Keratinocyte (primary cell): ENCODE measurements around the gene GNAS-AS1. TPM values are rescaled to one million over a fixed set of nuclear protein-coding genes. Genes with fewer than 3 reads are reported as not detected.
A peak's percentile ranks its signal among the peaks of the same experiment; 100 is the strongest.

ENCODE experiments used
- DNase-seq: peaks from one replicate; pipeline ENCODE4 v3.0.0-alpha.2; 2011; ENCODE audit warnings: low read depth, missing footprints, low spot score
- FAIRE-seq: peaks from 2 replicates; lab custom pipeline; 2011; peaks lifted over from hg19 to GRCh38; lab: Jason Lieb, UNC
- H2AFZ ChIP-seq: 2 replicates; pipeline ENCODE4 v1.6.0; 2012; ENCODE audit warnings: low read length, control low read depth, inconsistent platforms; ENCODE audit not compliant: control insufficient read depth
- H3K27ac ChIP-seq: 2 replicates; pipeline ENCODE4 v1.5.1; 2011; ENCODE audit warnings: low read length; ENCODE audit not compliant: control insufficient read depth, insufficient read depth
- H3K27me3 ChIP-seq: 3 replicates; pipeline ENCODE4 v1.6.0; 2011; ENCODE audit warnings: low read length; ENCODE audit not compliant: control insufficient read depth, insufficient read depth; ENCODE audit errors: extremely low read depth
- H3K36me3 ChIP-seq, 2 experiments: 2 replicates in 1 of 2; 3 replicates in 1 of 2; pipeline ENCODE4 v1.5.1; 2011; ENCODE audit warnings: low read length in 2 of 2, mild to moderate bottlenecking in 1 of 2; ENCODE audit not compliant: control insufficient read depth in 2 of 2, insufficient read depth in 2 of 2; ENCODE audit errors: extremely low read depth in 1 of 2
- H3K4me1 ChIP-seq: 3 replicates; pipeline ENCODE4 v1.5.1; 2011; ENCODE audit warnings: low read length; ENCODE audit not compliant: control insufficient read depth, insufficient read depth; ENCODE audit errors: extremely low read depth
- H3K4me2 ChIP-seq: 3 replicates; pipeline ENCODE4 v1.6.0; 2011; ENCODE audit warnings: low read depth, low read length; ENCODE audit not compliant: control insufficient read depth, insufficient read depth; ENCODE audit errors: extremely low read depth
- H3K4me3 ChIP-seq, 3 experiments: fragments of 200-600 bp in 1 of 3; sonication (generic) in 1 of 3; 2 replicates in 2 of 3; 3 replicates in 1 of 3; pipeline ENCODE4 v1.5.1; 2011 to 2016; ENCODE audit warnings: low read length in 3 of 3, mild to moderate bottlenecking in 3 of 3, control low read depth in 2 of 3, inconsistent platforms in 1 of 3, low read depth in 1 of 3, mixed read lengths in 1 of 3, mixed run types in 1 of 3, moderate library complexity in 1 of 3; ENCODE audit not compliant: control insufficient read depth in 2 of 3, insufficient read depth in 2 of 3; ENCODE audit errors: extremely low read depth in 1 of 3
- H3K79me2 ChIP-seq: 2 replicates; pipeline ENCODE4 v1.6.0; 2012; ENCODE audit warnings: low read length; ENCODE audit not compliant: control insufficient read depth, insufficient read depth
- H3K9ac ChIP-seq: 3 replicates; pipeline ENCODE4 v1.6.0; 2011; ENCODE audit warnings: low read length; ENCODE audit not compliant: control insufficient read depth, insufficient read depth; ENCODE audit errors: extremely low read depth
- H3K9me1 ChIP-seq: 3 replicates; pipeline ENCODE4 v1.6.0; 2011; ENCODE audit warnings: low read length; ENCODE audit not compliant: control insufficient read depth, insufficient read depth; ENCODE audit errors: extremely low read depth
- H3K9me3 ChIP-seq: 2 replicates; pipeline ENCODE4 v1.5.1; 2012; ENCODE audit warnings: low read depth, low read length; ENCODE audit not compliant: control insufficient read depth
- H4K20me1 ChIP-seq: 3 replicates; pipeline ENCODE4 v1.6.0; 2011; ENCODE audit warnings: low read length; ENCODE audit not compliant: control insufficient read depth, insufficient read depth; ENCODE audit errors: extremely low read depth
- EZH2 ChIP-seq: IDR thresholded peaks from one replicate; pipeline ENCODE4 v1.6.1; 2012; ENCODE audit warnings: inconsistent platforms, mild to moderate bottlenecking, low read length, moderate library complexity
- dilution Hi-C: fragments of 300-500 bp; cut with MboI; formaldehyde crosslinking; loops from one replicate; pipeline ENCODE4 v1.7.0; 2020; ENCODE audit warnings: low sequenced_read_pairs; ENCODE audit not compliant: extremely low pct_ligation_motif_present
- polyA plus RNA-seq, 5 experiments: library from polyadenylated mRNA; depleted of rRNA in 3 of 5; stranded (reverse) in 3 of 5; stranded (forward) in 1 of 5; unstranded in 1 of 5; fragments of >200 nt; gene quantifications; 1 replicate in 1 of 5; 2 replicates in 3 of 5; 3 replicates in 1 of 5; pipeline versions ENCODE4 v1.2.1 to v1.2.3, GENCODE V29; 2011 to 2012; ENCODE audit warnings: missing spikeins in 2 of 5, low read depth in 1 of 5, low replicate concordance in 1 of 5
- TF ChIP-seq, protein P1 (sequence below), 3 experiments: IDR thresholded peaks in 1 of 3; conservative IDR thresholded peaks in 1 of 3; optimal IDR thresholded peaks in 1 of 3; 2 replicates in 2 of 3; 3 replicates in 1 of 3; pipeline versions ENCODE3 to v1.5.1; 2011; ENCODE audit warnings: low read length in 3 of 3, mild to moderate bottlenecking in 3 of 3, moderate library complexity in 2 of 3, control low read depth in 1 of 3, inconsistent platforms in 1 of 3; ENCODE audit not compliant: insufficient read depth in 2 of 3; ENCODE audit errors: extremely low read depth in 1 of 3

GNAS-AS1 gene
- polyA plus RNA-seq, 1 donor (not counting 4 experiments of a cell fraction or from before 2014, with no cell fraction given): 0.31 TPM

DNA sequence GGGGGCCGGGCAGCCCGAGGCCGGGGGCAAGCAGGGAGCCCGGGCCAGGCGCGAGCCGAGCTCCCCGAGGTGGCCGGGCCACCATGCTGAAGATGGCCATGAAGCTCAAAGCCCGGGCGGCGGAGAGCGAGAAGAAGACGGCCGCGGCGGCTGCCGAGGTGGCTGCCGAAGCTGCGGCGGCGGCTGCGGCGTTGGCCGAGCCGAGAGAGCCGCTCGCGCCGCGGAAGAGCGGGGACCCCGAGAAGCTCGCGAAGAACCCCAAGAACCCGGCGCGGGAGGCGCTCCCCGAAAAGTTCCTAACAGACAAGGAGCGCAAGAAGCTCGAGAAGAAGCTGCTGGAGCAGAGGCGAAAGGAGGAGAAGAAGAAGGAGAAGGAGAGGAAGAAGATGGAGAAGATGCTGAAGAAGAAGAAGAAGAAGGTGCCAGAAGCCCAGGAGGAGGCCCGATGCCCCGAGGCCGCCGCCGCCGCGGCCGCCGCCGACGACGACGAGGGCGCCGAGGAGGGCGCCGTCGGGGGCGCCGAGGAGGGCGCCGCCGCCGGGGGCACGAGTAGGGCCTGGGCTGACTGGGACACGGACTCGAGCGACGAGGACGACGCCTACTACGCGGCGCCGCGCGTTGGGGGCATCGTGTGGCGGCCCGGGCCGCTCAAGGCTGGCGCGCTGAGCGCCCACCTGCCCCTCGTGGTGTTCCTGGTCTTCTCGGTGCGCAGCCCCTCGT, 39.3 kb upstream of the GNAS-AS1 start:
- Histone ChIP-seq H3K79me2 (peaks cover 38% of the 10 kb centered on the region), H3K36me3 (no peaks in the 10 kb centered on the region), H3K9me1 (no peaks in the 10 kb centered on the region), H3K27ac (no peak overlapping the region), H3K27me3 (no peaks in the 10 kb centered on the region), H3K4me2 (peak overlapping the region; percentile 77), H3K9me3 (no peaks in the 10 kb centered on the region), H3K4me1 (peaks cover 19% of the 10 kb centered on the region), H4K20me1 (peaks cover 9% of the 10 kb centered on the region), H3K4me3 (peak overlapping the region; percentile 43 to 75 (median 68)), H3K9ac (peak overlapping the region; percentile 75), H2AFZ (peak overlapping the region; percentile 87)
- no peak for TF ChIP-seq EZH2
- TF ChIP-seq, protein P1, sequence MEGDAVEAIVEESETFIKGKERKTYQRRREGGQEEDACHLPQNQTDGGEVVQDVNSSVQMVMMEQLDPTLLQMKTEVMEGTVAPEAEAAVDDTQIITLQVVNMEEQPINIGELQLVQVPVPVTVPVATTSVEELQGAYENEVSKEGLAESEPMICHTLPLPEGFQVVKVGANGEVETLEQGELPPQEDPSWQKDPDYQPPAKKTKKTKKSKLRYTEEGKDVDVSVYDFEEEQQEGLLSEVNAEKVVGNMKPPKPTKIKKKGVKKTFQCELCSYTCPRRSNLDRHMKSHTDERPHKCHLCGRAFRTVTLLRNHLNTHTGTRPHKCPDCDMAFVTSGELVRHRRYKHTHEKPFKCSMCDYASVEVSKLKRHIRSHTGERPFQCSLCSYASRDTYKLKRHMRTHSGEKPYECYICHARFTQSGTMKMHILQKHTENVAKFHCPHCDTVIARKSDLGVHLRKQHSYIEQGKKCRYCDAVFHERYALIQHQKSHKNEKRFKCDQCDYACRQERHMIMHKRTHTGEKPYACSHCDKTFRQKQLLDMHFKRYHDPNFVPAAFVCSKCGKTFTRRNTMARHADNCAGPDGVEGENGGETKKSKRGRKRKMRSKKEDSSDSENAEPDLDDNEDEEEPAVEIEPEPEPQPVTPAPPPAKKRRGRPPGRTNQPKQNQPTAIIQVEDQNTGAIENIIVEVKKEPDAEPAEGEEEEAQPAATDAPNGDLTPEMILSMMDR (optimal IDR thresholded peaks at IDR 0.05 in 1 of 3, IDR thresholded peaks at IDR 0.05 in 1 of 3, conservative IDR thresholded peaks at IDR 0.05 in 1 of 3; ENCODE audit: extremely low read depth in 1 of 3, insufficient read depth in 2 of 3, low read length in 3 of 3): no peak
- no peak for DNase-seq
- no peak for FAIRE-seq
- dilution Hi-C loops: no loop called here

DNA sequence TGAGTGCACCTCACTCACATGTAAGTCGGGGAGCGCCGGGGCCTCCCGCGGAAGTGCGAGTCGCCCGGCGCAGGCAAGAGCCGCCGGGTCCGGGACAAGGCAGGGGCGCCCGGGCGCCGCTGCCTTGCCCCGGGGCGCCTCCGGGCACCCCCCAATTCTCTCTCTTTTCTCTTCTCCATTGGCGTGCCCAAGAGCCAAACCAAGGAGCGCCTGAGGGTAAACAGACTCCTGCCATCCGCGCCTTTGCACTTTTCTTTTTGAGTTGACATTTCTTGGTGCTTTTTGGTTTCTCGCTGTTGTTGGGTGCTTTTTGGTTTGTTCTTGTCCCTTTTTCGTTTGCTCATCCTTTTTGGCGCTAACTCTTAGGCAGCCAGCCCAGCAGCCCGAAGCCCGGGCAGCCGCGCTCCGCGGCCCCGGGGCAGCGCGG, 38.6 kb upstream of the GNAS-AS1 start:
- Histone ChIP-seq H3K4me1 (peaks cover 13% of the 10 kb centered on the region), H3K9ac (peak overlapping the region; percentile 75), H3K79me2 (peaks cover 32% of the 10 kb centered on the region), H4K20me1 (peaks cover 3% of the 10 kb centered on the region), H2AFZ (no peak overlapping the region), H3K9me3 (no peaks in the 10 kb centered on the region), H3K36me3 (no peaks in the 10 kb centered on the region), H3K4me3 (peak overlapping the region; percentile 43 to 68 (median 65)), H3K27me3 (no peaks in the 10 kb centered on the region), H3K27ac (peak overlapping the region; percentile 54), H3K4me2 (peak overlapping the region; percentile 77), H3K9me1 (no peaks in the 10 kb centered on the region)
- DNase-seq (no peak), FAIRE-seq (no peak)
- TF ChIP-seq, protein P1 (optimal IDR thresholded peaks at IDR 0.05 in 1 of 3, IDR thresholded peaks at IDR 0.05 in 1 of 3, conservative IDR thresholded peaks at IDR 0.05 in 1 of 3; ENCODE audit: extremely low read depth in 1 of 3, insufficient read depth in 2 of 3, low read length in 3 of 3): no peak
- no peak for TF ChIP-seq EZH2
- dilution Hi-C loops: no loop called here
